Loucy (cell line): Measurements from ENCODE around the gene BAAT.

Experiments used
- H2AFZ ChIP-seq: fragments of 200-600 bp; sonication (generic); 2 replicates; pipeline ENCODE4 v1.6.0; 2016; ENCODE audit warnings: antibody characterized with exemption, mild to moderate bottlenecking, low read length, moderate library complexity
- H3F3A ChIP-seq: fragments of 200-600 bp; 2 replicates; pipeline ENCODE4 v1.6.0; 2016; ENCODE audit warnings: antibody characterized with exemption, low read depth, mild to moderate bottlenecking
- H3K27me3 ChIP-seq: fragments of 200-600 bp; sonication (generic); 2 replicates; pipeline ENCODE4 v1.6.1; 2014; ENCODE audit warnings: low read length, mild to moderate bottlenecking; ENCODE audit not compliant: insufficient read depth, poor library complexity, severe bottlenecking
- H3K36me3 ChIP-seq: fragments of 200-600 bp; sonication (generic); 2 replicates; pipeline ENCODE4 v1.6.1; 2016; ENCODE audit warnings: low read length; ENCODE audit not compliant: insufficient read depth
- H3K4me1 ChIP-seq: fragments of 200-600 bp; sonication (generic); 2 replicates; pipeline ENCODE4 v1.5.1; 2014; ENCODE audit warnings: low read length, mild to moderate bottlenecking; ENCODE audit not compliant: insufficient read depth, poor library complexity, severe bottlenecking
- H3K4me2 ChIP-seq: fragments of 200-600 bp; sonication (generic); 2 replicates; pipeline ENCODE4 v1.6.0; 2014; ENCODE audit warnings: antibody characterized with exemption, low read length, low read depth, mild to moderate bottlenecking; ENCODE audit not compliant: poor library complexity, severe bottlenecking
- H3K4me3 ChIP-seq: fragments of 200-600 bp; sonication (generic); 2 replicates; pipeline ENCODE4 v1.5.1; 2014; ENCODE audit warnings: low read length, mild to moderate bottlenecking, mixed read lengths; ENCODE audit not compliant: poor library complexity, severe bottlenecking
- H3K79me2 ChIP-seq: fragments of 200-600 bp; sonication (generic); 2 replicates; pipeline ENCODE4 v1.6.1; 2014; ENCODE audit warnings: low read length; ENCODE audit not compliant: insufficient read depth
- H3K9ac ChIP-seq: fragments of 200-600 bp; sonication (generic); 2 replicates; pipeline ENCODE4 v1.6.0; 2014; ENCODE audit warnings: mild to moderate bottlenecking, low read depth, low read length, moderate library complexity; ENCODE audit not compliant: poor library complexity, severe bottlenecking
- H3K9me2 ChIP-seq: fragments of 200-600 bp; sonication (generic); replicated peaks from 2 replicates; pipeline ENCODE4 v1.6.1; 2016; ENCODE audit warnings: low read depth, low read length, mixed read lengths
- H3K9me3 ChIP-seq: fragments of 200-600 bp; sonication (generic); 2 replicates; pipeline ENCODE4 v1.6.1; 2014; ENCODE audit warnings: mild to moderate bottlenecking, antibody characterized with exemption, low read length, low read depth; ENCODE audit not compliant: insufficient read depth
- H4K20me1 ChIP-seq: fragments of 200-600 bp; sonication (generic); 2 replicates; pipeline ENCODE4 v1.6.0; 2014; ENCODE audit warnings: antibody characterized with exemption, low read length, mild to moderate bottlenecking; ENCODE audit not compliant: insufficient read depth, poor library complexity, severe bottlenecking
- CTCF ChIP-seq: fragments of 200-600 bp; sonication (generic); conservative IDR thresholded peaks from 2 replicates; pipeline ENCODE4 v1.5.1; 2014; ENCODE audit warnings: mild to moderate bottlenecking, antibody characterized with exemption, low read length
- EZH2phosphoT487 ChIP-seq: fragments of 200-600 bp; IDR thresholded peaks from 2 replicates; pipeline ENCODE4 v1.6.1; 2018; ENCODE audit warnings: antibody characterized with exemption, mild to moderate bottlenecking, moderate library complexity, borderline replicate concordance

BAAT gene

GRCh38 chr9:101362450-101362849 is 22.4 kb downstream of the BAAT start:
- Histone ChIP-seq H3K9ac (no peak overlapping the region), H3F3A (no peaks in the 10 kb centered on the region), H3K4me3 (no peak overlapping the region), H3K9me3 (no peaks in the 10 kb centered on the region), H3K27me3 (no peaks in the 10 kb centered on the region), H3K4me1 (no peaks in the 10 kb centered on the region), H3K4me2 (no peak overlapping the region), H3K36me3 (no peaks in the 10 kb centered on the region), H4K20me1 (no peaks in the 10 kb centered on the region), H3K79me2 (no peaks in the 10 kb centered on the region), H2AFZ (no peak overlapping the region), H3K9me2 (no peaks in the 10 kb centered on the region)
- TF ChIP-seq EZH2phosphoT487, result no peak
- no peak for TF ChIP-seq CTCF

GRCh38 chr9:101360647-101361046 is 24.2 kb downstream of the BAAT start:
- TF ChIP-seq CTCF, result no peak
- no peak for TF ChIP-seq EZH2phosphoT487
- no peak overlapping the region for H3K4me3 ChIP-seq
- no peaks in the 10 kb centered on the region for H3K9me3 ChIP-seq
- no peak overlapping the region for H3K9ac ChIP-seq
- no peaks in the 10 kb centered on the region for H3K36me3 ChIP-seq
- no peaks in the 10 kb centered on the region for H4K20me1 ChIP-seq
- H3K79me2 ChIP-seq, result no peaks in the 10 kb centered on the region
- H2AFZ ChIP-seq, result no peak overlapping the region
- H3K27me3 ChIP-seq, result no peaks in the 10 kb centered on the region
- H3K4me1 ChIP-seq, result no peaks in the 10 kb centered on the region
- H3K9me2 ChIP-seq, result no peaks in the 10 kb centered on the region
- H3F3A ChIP-seq, result no peaks in the 10 kb centered on the region
- H3K4me2 ChIP-seq, result no peak overlapping the region

- Histone ChIP-seq H3K4me2 (no peak overlapping the region), H4K20me1 (no peaks in the 10 kb centered on the region), H3K4me3 (no peak overlapping the region), H3K36me3 (no peaks in the 10 kb centered on the region), H3K9me2 (no peaks in the 10 kb centered on the region), H2AFZ (no peak overlapping the region), H3F3A (no peaks in the 10 kb centered on the region), H3K9me3 (no peaks in the 10 kb centered on the region), H3K9ac (no peak overlapping the region), H3K79me2 (no peaks in the 10 kb centered on the region), H3K27me3 (no peaks in the 10 kb centered on the region), H3K4me1 (no peaks in the 10 kb centered on the region)
- TF ChIP-seq CTCF (no peak), EZH2phosphoT487 (no peak)
Observed at GRCh38 chr9:101359679-101360078, 25.1 kb downstream of the BAAT start.
